HEK293 (cell line): Measurements from ENCODE around the gene AMPD2.

Source experiments
- CTCF ChIA-PET: fragments of 350-600 bp; formaldehyde crosslinking; extraction: SDS; loops from one replicate; lab custom pipeline; 2021; ENCODE audit warnings: antibody characterized with exemption; lab: Yijun Ruan, JAX
- POLR2A ChIA-PET: fragments of 300-600 bp; formaldehyde crosslinking; extraction: SDS; loops from one replicate; lab custom pipeline; 2020; ENCODE audit warnings: antibody characterized with exemption, inconsistent platforms; lab: Yijun Ruan, JAX
- H3K27ac ChIP-seq: fragments of 200-500 bp; sonication (Bioruptor generic); 2 replicates; pipeline ENCODE4 v1.5.1; 2014; ENCODE audit warnings: low read depth, low read length, control low read depth, inconsistent platforms; ENCODE audit errors: extremely low read depth
- H3K36me3 ChIP-seq, 2 experiments: fragments of 200-500 bp in 1 of 2; sonication (Bioruptor generic) in 1 of 2; 1 replicate in 1 of 2; 2 replicates in 1 of 2; pipeline ENCODE4 v1.5.1; 2014 to 2017; ENCODE audit warnings: inconsistent platforms in 2 of 2, low read length in 2 of 2; ENCODE audit not compliant: control insufficient read depth in 2 of 2, insufficient read depth in 1 of 2
- H3K4me1 ChIP-seq: fragments of 200-500 bp; sonication (Bioruptor generic); 2 replicates; pipeline ENCODE4 v1.5.1; 2014; ENCODE audit warnings: mild to moderate bottlenecking, low read length, inconsistent platforms; ENCODE audit not compliant: control insufficient read depth, insufficient read depth
- H3K4me3 ChIP-seq: 2 replicates; pipeline ENCODE4 v1.5.1; 2011; ENCODE audit warnings: low read depth, mild to moderate bottlenecking, control low read depth, low read length, moderate library complexity
- H3K9me3 ChIP-seq: fragments of 200-500 bp; sonication (Bioruptor generic); 2 replicates; pipeline ENCODE4 v1.5.1; 2014; ENCODE audit warnings: low read depth, low read length, inconsistent platforms; ENCODE audit not compliant: control insufficient read depth, insufficient read depth
- FEZF1 ChIP-seq: fragments of 450-650 bp; formaldehyde crosslinking; IDR thresholded peaks from 2 replicates; pipeline ENCODE4 v1.5.1; 2016; ENCODE audit warnings: missing biosample characterization, missing genetic modification characterization
- HIC1 ChIP-seq: fragments of 450-650 bp; formaldehyde crosslinking; IDR thresholded peaks from 2 replicates; pipeline ENCODE4 v1.5.1; 2016; ENCODE audit warnings: missing biosample characterization, missing genetic modification characterization
- PATZ1 ChIP-seq: fragments of 450-650 bp; formaldehyde crosslinking; IDR thresholded peaks from 2 replicates; pipeline ENCODE4 v1.5.1; 2016; ENCODE audit warnings: missing biosample characterization, missing genetic modification characterization
- ZBTB1 ChIP-seq: fragments of 450-650 bp; formaldehyde crosslinking; IDR thresholded peaks from 2 replicates; pipeline ENCODE4 v1.5.1; 2016; ENCODE audit warnings: missing biosample characterization, missing genetic modification characterization
- ZBTB17 ChIP-seq: fragments of 450-650 bp; formaldehyde crosslinking; IDR thresholded peaks from 2 replicates; pipeline ENCODE4 v1.5.1; 2016; ENCODE audit warnings: missing biosample characterization, missing genetic modification characterization
- ZBTB20 ChIP-seq: fragments of 450-650 bp; formaldehyde crosslinking; IDR thresholded peaks from 2 replicates; pipeline ENCODE4 v1.5.1; 2016; ENCODE audit warnings: missing biosample characterization, missing genetic modification characterization
- ZBTB8A ChIP-seq: fragments of 450-650 bp; formaldehyde crosslinking; IDR thresholded peaks from 2 replicates; pipeline ENCODE4 v1.5.1; 2016; ENCODE audit warnings: missing biosample characterization, missing genetic modification characterization
- ZFHX2 ChIP-seq: fragments of 450-650 bp; formaldehyde crosslinking; conservative IDR thresholded peaks from 2 replicates; pipeline ENCODE4 v1.5.1; 2016; ENCODE audit warnings: missing biosample characterization, missing genetic modification characterization
- ZFP69B ChIP-seq: fragments of 450-650 bp; formaldehyde crosslinking; IDR thresholded peaks from 2 replicates; pipeline ENCODE4 v1.5.1; 2016; ENCODE audit warnings: missing biosample characterization, missing genetic modification characterization
- ZNF280C ChIP-seq: fragments of 450-650 bp; formaldehyde crosslinking; IDR thresholded peaks from 2 replicates; pipeline ENCODE4 v1.5.1; 2016; ENCODE audit warnings: missing biosample characterization, missing genetic modification characterization
- ZNF610 ChIP-seq: fragments of 450-650 bp; formaldehyde crosslinking; IDR thresholded peaks from 2 replicates; pipeline ENCODE4 v1.5.1; 2016; ENCODE audit warnings: missing biosample characterization, missing genetic modification characterization, borderline replicate concordance
- ZNF654 ChIP-seq: fragments of 450-650 bp; formaldehyde crosslinking; IDR thresholded peaks from 2 replicates; pipeline ENCODE4 v1.5.1; 2016; ENCODE audit warnings: low read depth, missing biosample characterization, missing genetic modification characterization
- ZNF707 ChIP-seq: fragments of 450-650 bp; formaldehyde crosslinking; IDR thresholded peaks from 2 replicates; pipeline ENCODE4 v1.5.1; 2016; ENCODE audit warnings: missing biosample characterization, missing genetic modification characterization
- TF ChIP-seq, protein P1 (sequence below): fragments of 450-650 bp; formaldehyde crosslinking; IDR thresholded peaks from 2 replicates; pipeline ENCODE4 v1.5.1; 2016; ENCODE audit warnings: missing biosample characterization, missing genetic modification characterization, borderline replicate concordance
- TF ChIP-seq, protein P2 (sequence below): fragments of 450-650 bp; formaldehyde crosslinking; IDR thresholded peaks from 2 replicates; pipeline ENCODE4 v1.5.1; 2016; ENCODE audit warnings: missing biosample characterization, missing genetic modification characterization
- TF ChIP-seq, protein P3 (sequence below): fragments of 450-650 bp; formaldehyde crosslinking; IDR thresholded peaks from 2 replicates; pipeline ENCODE4 v1.5.1; 2016; ENCODE audit warnings: missing biosample characterization, missing genetic modification characterization

AMPD2 gene

GRCh38 chr1:109640285-109640865 is 20.7 kb downstream of the AMPD2 start:
- ChIA-PET CTCF (interaction anchor here (0.5 to 11.3 kb wide), 63 partner anchors 11 to 682 kb away, joined by 3 to 345 read pairs (median 4); partner anchors contain the start of genes AHCYL1, AMPD2, CYB561D1 and GNAI3), POLR2A (interaction anchor here (1.5 to 2.9 kb wide), 4 partner anchors 91 to 344 kb away, joined by 4 to 44 read pairs (median 8); partner anchors contain the start of genes AHCYL1 and GNAI3)
- H3K27ac ChIP-seq, result no peak overlapping the region
- no peak for TF ChIP-seq FEZF1
- TF ChIP-seq, protein P1, sequence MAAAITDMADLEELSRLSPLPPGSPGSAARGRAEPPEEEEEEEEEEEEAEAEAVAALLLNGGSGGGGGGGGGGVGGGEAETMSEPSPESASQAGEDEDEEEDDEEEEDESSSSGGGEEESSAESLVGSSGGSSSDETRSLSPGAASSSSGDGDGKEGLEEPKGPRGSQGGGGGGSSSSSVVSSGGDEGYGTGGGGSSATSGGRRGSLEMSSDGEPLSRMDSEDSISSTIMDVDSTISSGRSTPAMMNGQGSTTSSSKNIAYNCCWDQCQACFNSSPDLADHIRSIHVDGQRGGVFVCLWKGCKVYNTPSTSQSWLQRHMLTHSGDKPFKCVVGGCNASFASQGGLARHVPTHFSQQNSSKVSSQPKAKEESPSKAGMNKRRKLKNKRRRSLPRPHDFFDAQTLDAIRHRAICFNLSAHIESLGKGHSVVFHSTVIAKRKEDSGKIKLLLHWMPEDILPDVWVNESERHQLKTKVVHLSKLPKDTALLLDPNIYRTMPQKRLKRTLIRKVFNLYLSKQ (tag by site-specific recombination), result no peak
- TF ChIP-seq, protein P2, sequence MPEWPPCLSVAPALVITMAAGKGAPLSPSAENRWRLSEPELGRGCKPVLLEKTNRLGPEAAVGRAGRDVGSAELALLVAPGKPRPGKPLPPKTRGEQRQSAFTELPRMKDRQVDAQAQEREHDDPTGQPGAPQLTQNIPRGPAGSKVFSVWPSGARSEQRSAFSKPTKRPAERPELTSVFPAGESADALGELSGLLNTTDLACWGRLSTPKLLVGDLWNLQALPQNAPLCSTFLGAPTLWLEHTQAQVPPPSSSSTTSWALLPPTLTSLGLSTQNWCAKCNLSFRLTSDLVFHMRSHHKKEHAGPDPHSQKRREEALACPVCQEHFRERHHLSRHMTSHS, result no peak
- peak; percentile 40; the same call in 1 of the 2 replicates for TF ChIP-seq ZFHX2 (tag by site-specific recombination)
- peak; percentile 62 for TF ChIP-seq ZBTB8A
- TF ChIP-seq PATZ1 (tag by site-specific recombination), result peak; percentile 31; the same call in 1 of the 2 replicates
- peak; percentile 80 for TF ChIP-seq HIC1
- no peak for TF ChIP-seq ZBTB1 (tag by site-specific recombination)
- TF ChIP-seq, protein P3, sequence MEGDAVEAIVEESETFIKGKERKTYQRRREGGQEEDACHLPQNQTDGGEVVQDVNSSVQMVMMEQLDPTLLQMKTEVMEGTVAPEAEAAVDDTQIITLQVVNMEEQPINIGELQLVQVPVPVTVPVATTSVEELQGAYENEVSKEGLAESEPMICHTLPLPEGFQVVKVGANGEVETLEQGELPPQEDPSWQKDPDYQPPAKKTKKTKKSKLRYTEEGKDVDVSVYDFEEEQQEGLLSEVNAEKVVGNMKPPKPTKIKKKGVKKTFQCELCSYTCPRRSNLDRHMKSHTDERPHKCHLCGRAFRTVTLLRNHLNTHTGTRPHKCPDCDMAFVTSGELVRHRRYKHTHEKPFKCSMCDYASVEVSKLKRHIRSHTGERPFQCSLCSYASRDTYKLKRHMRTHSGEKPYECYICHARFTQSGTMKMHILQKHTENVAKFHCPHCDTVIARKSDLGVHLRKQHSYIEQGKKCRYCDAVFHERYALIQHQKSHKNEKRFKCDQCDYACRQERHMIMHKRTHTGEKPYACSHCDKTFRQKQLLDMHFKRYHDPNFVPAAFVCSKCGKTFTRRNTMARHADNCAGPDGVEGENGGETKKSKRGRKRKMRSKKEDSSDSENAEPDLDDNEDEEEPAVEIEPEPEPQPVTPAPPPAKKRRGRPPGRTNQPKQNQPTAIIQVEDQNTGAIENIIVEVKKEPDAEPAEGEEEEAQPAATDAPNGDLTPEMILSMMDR (tag by site-specific recombination), result peak; percentile 78
- peak; percentile 30 for TF ChIP-seq ZNF654 (tag by site-specific recombination)
- peak; percentile 37; the same call in 1 of the 2 replicates for TF ChIP-seq ZFP69B
- TF ChIP-seq ZNF610 (tag by site-specific recombination), result no peak
- 0 out of 2 replicates have a peak, but pooled peaks have one; percentile 2 for TF ChIP-seq ZBTB17 (tag by site-specific recombination)
- TF ChIP-seq ZBTB20, result no peak
- H3K9me3 ChIP-seq, result no peaks in the 10 kb centered on the region
- H3K4me1 ChIP-seq, result no peaks in the 10 kb centered on the region
- no peaks in the 10 kb centered on the region for H3K36me3 ChIP-seq
- no peak overlapping the region for H3K4me3 ChIP-seq

DNA sequence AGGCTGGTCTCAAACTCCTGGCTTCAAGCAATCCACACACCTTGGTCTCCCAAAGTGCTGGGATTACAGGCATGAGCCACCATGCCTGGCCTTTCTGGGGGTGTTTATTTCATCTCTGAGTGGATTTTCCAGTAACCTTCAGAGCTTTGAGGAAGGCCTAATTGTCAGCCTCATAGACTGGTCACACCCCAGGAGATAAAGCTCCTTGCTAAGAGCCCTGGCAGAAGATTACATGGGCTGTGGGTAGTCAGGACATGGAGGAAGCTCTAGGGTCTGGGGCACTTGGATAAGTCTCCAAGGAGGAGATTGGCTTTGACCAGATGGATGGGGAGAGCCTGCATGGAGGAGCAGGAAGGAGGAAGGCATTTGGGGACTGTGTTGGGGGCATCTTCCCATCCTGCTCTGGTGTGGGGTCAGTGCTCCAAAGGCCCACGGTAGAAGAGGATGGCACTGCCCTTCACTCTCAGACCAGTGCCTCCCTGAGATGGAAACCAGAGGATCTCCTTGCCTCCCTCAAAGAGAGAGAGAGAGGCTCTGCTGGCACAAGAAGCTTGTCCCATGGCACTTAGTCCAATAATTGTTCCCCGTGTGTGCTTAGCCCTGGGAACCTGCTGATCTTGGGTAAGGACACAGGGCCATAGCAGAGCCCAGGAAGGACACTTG is 21.6 kb downstream of the AMPD2 start:
- Histone ChIP-seq H3K36me3 (no peaks in the 10 kb centered on the region), H3K27ac (no peak overlapping the region), H3K4me3 (no peak overlapping the region), H3K4me1 (no peaks in the 10 kb centered on the region), H3K9me3 (no peaks in the 10 kb centered on the region)
- ChIA-PET CTCF (interaction anchor here (0.6 to 11.3 kb wide), 34 partner anchors 10 to 695 kb away, joined by 3 to 345 read pairs (median 4); partner anchors contain the start of genes AHCYL1, AMPD2, CYB561D1 and GNAI3), POLR2A (interaction anchor here (1.5 to 2.9 kb wide), 4 partner anchors 92 to 344 kb away, joined by 4 to 44 read pairs (median 8); partner anchors contain the start of genes AHCYL1 and GNAI3)
- TF ChIP-seq ZNF280C (tag by site-specific recombination) (no peak), ZNF707 (tag by site-specific recombination) (no peak), ZNF610 (tag by site-specific recombination) (no peak)
